Activated CD4-positive, alpha-beta T cell treated with anti-CD3 and anti-CD28 coated beads for 1 hour (primary cell): ENCODE measurements around the gene CACNA1S.

ENCODE experiments used
- DNase-seq: peaks from one replicate; pipeline ENCODE4 v3.0.0-alpha.2; 2020

The CACNA1S gene

GRCh38 chr1:201114245-201115131 lies 2.3 kb upstream of the CACNA1S start:
- peak; percentile 52 for DNase-seq

- no peak for DNase-seq
Observed at GRCh38 chr1:201113451-201114244, 1.4 kb upstream of the CACNA1S start.

- no peak for DNase-seq
Observed at GRCh38 chr1:201112926-201113325, 700 bp upstream of the CACNA1S start.

GRCh38 chr1:201111672-201112071 lies 554 bp downstream of the CACNA1S start:
- no peak for DNase-seq

- no peak for DNase-seq
Observed at GRCh38 chr1:201111156-201111555, 1.1 kb downstream of the CACNA1S start.

GRCh38 chr1:201110616-201111015 lies 1.6 kb downstream of the CACNA1S start:
- DNase-seq, result no peak

GRCh38 chr1:201110138-201110537 lies 2.1 kb downstream of the CACNA1S start:
- no peak for DNase-seq

- no peak for DNase-seq
Observed at GRCh38 chr1:201109651-201110050, 2.6 kb downstream of the CACNA1S start.

- no peak for DNase-seq
Observed at GRCh38 chr1:201108614-201109013, 3.6 kb downstream of the CACNA1S start.

- DNase-seq, result no peak
Observed at GRCh38 chr1:201105688-201106087, 6.5 kb downstream of the CACNA1S start.

GRCh38 chr1:201104141-201104540 lies 8.1 kb downstream of the CACNA1S start:
- no peak for DNase-seq

GRCh38 chr1:201103666-201104065 lies 8.6 kb downstream of the CACNA1S start:
- no peak for DNase-seq

GRCh38 chr1:201100169-201100930 lies 11.9 kb downstream of the CACNA1S start:
- no peak for DNase-seq

- DNase-seq, result no peak
Observed at GRCh38 chr1:201098992-201099677, 13.1 kb downstream of the CACNA1S start.

- DNase-seq, result no peak
Observed at GRCh38 chr1:201096977-201097856, 15.0 kb downstream of the CACNA1S start.

GRCh38 chr1:201096041-201096461 lies 16.2 kb downstream of the CACNA1S start:
- DNase-seq, result no peak

GRCh38 chr1:201095581-201095980 lies 16.6 kb downstream of the CACNA1S start:
- DNase-seq, result no peak

- DNase-seq, result no peak
Observed at GRCh38 chr1:201094832-201095231, 17.4 kb downstream of the CACNA1S start.

- no peak for DNase-seq
Observed at GRCh38 chr1:201093962-201094361, 18.3 kb downstream of the CACNA1S start.

- DNase-seq, result no peak
Observed at GRCh38 chr1:201093561-201093960, 18.7 kb downstream of the CACNA1S start.

- no peak for DNase-seq
Observed at GRCh38 chr1:201092738-201093137, 19.5 kb downstream of the CACNA1S start.

GRCh38 chr1:201091256-201091655 lies 21.0 kb downstream of the CACNA1S start:
- no peak for DNase-seq
